Measurements from ENCODE around the gene BIN2. TPM values are rescaled to one million over a fixed set of nuclear protein-coding genes. Genes with fewer than 3 reads are reported as not detected.

BIN2 gene
- total and polyA plus RNA-seq, 12 donors: 0.57 to 13.2 (median 1.5) TPM

- Histone ChIP-seq H3K27me3 (no peaks in the 10 kb centered on the region), H3K9me3 (no peaks in the 10 kb centered on the region), H3K4me1 (peaks cover 8 to 41% (median 21%) of the 10 kb centered on the region in 9 donors), H3K4me3 (peak overlapping the region; percentile 68 to 100 (median 92)), H3K36me3 (peaks cover 0 to 33% (median 30%) of the 10 kb centered on the region in 9 donors), H3K27ac (peak overlapping the region; percentile 96 to 100 (median 100))
- ATAC-seq: peak in 1 of 8 donors; percentile 4
- 10% methylated on average over 10 of the region's 10 CpGs for WGBS, 2 donors
- intact Hi-C loops (cut with DNase I): loop anchor here in 6 of 10 donors (1.0 to 10.0 kb wide), 4 partner anchors 19 to 191 kb away; partner anchors contain the start of genes CSRNP2 (in 3 of the 6), TFCP2 (in 3 of the 6) and POU6F1 (in 2 of the 6)
- TF ChIP-seq CTCF (IDR thresholded peaks at IDR 0.05): no peak
- DNase-seq: no peak
Measured at GRCh38 chr12:51238037-51238509, 85.9 kb downstream of the BIN2 start.

GRCh38 chr12:51234530-51234929 is 89.4 kb downstream of the BIN2 start:
- Histone ChIP-seq H3K27ac (no peak overlapping the region), H3K4me1 (peaks cover 0 to 8% (median 5%) of the 10 kb centered on the region in 9 donors), H3K9me3 (no peaks in the 10 kb centered on the region), H3K27me3 (no peaks in the 10 kb centered on the region), H3K36me3 (no peaks in the 10 kb centered on the region), H3K4me3 (no peak overlapping the region)
- 55% methylated on average over 5 of the region's 5 CpGs for WGBS, 2 donors
- no peak for TF ChIP-seq CTCF (IDR thresholded peaks at IDR 0.05)
- ATAC-seq (no peak), DNase-seq (no peak)
- intact Hi-C loops (cut with DNase I): loop anchor here in 3 of 10 donors (10.0 kb wide), 1 partner anchor 150 kb away; the partner anchor contains the start of gene CSRNP2 (in 3 of the 3)

GRCh38 chr12:51232642-51233041 is 91.3 kb downstream of the BIN2 start:
- no peaks in the 10 kb centered on the region for H3K4me1 ChIP-seq
- intact Hi-C loops (cut with DNase I): loop anchor here in 3 of 10 donors (10.0 kb wide), 1 partner anchor 148 kb away; the partner anchor contains the start of gene CSRNP2 (in 3 of the 3)
- TF ChIP-seq CTCF (IDR thresholded peaks at IDR 0.05): no peak
- H3K36me3 ChIP-seq: no peaks in the 10 kb centered on the region
- no peaks in the 10 kb centered on the region for H3K27me3 ChIP-seq
- no peak overlapping the region for H3K27ac ChIP-seq
- no peaks in the 10 kb centered on the region for H3K9me3 ChIP-seq
- no peak for ATAC-seq
- no peak overlapping the region for H3K4me3 ChIP-seq
- no peak for DNase-seq

Other genes with a start within 250 kb of the BIN2 start
- 10 to 100 TPM; 13.7 to 25.3 (median 16.1) TPM for gene CSRNP2, start 240.6 kb downstream of the BIN2 start, total RNA-seq
- 10 to 100 TPM in 1 of 2 donors, 1 to 10 TPM in 1; 7.7 to 12.9 TPM for gene CSRNP2, start 240.6 kb downstream of the BIN2 start, polyA plus RNA-seq
- gene TFCP2, start 151.0 kb downstream of the BIN2 start, total RNA-seq: 10 to 100 TPM; 19.3 to 30.9 (median 25.5) TPM
- 10 to 100 TPM in 1 of 2 donors, 1 to 10 TPM in 1; 8.7 to 12.0 TPM for gene TFCP2, start 151.0 kb downstream of the BIN2 start, polyA plus RNA-seq
- 10 to 100 TPM in 1 of 10 donors, 1 to 10 TPM in 9; 4.9 to 13.9 (median 7.8) TPM for gene POU6F1, start 106.1 kb downstream of the BIN2 start, total RNA-seq
- 10 to 100 TPM in 1 of 2 donors, 1 to 10 TPM in 1; 4.1 to 10.1 TPM for gene POU6F1, start 106.1 kb downstream of the BIN2 start, polyA plus RNA-seq
- 100 to 1,000 TPM; 140 to 185 (median 165) TPM for gene DAZAP2, start 85.3 kb downstream of the BIN2 start, total RNA-seq
- 100 to 1,000 TPM in 1 of 2 donors, 10 to 100 TPM in 1; 39.7 to 228 TPM for gene DAZAP2, start 85.3 kb downstream of the BIN2 start, polyA plus RNA-seq
- 1 to 10 TPM; 2.0 to 6.9 (median 3.5) TPM for gene SMAGP, start 53.8 kb downstream of the BIN2 start, total RNA-seq
- gene SMAGP, start 53.8 kb downstream of the BIN2 start, polyA plus RNA-seq: 1 to 10 TPM; 3.6 to 7.3 TPM
- not detected for gene CELA1, start 22.5 kb upstream of the BIN2 start, total RNA-seq
- gene CELA1, start 22.5 kb upstream of the BIN2 start, polyA plus RNA-seq: not detected
- 1 to 10 TPM in 5 of 10 donors, under 1 TPM in 5; 0.23 to 6.3 (median 1.0) TPM for gene GALNT6, start 67.2 kb upstream of the BIN2 start, total RNA-seq
- gene GALNT6, start 67.2 kb upstream of the BIN2 start, polyA plus RNA-seq: under 1 TPM; 0.15 to 0.57 TPM
- gene SLC4A8, start 100.7 kb upstream of the BIN2 start, total RNA-seq: 1 to 10 TPM in 1 of 10 donors, under 1 TPM in 9; 0.28 to 1.8 (median 0.63) TPM
- gene SLC4A8, start 100.7 kb upstream of the BIN2 start, polyA plus RNA-seq: under 1 TPM; 0.12 to 0.22 TPM